Fibroblast of lung (primary cell): ENCODE data around the gene ACD. TPM values are rescaled to one million over a fixed set of nuclear protein-coding genes. Genes with fewer than 3 reads are reported as not detected.

Source experiments
- DNase-seq, 2 donors: peaks; one replicate each; pipeline versions ENCODE4 v3.0.0 to v3.0.0-alpha.2; 2010; ENCODE audit warnings: low read depth in 2 of 2
- H2AFZ ChIP-seq: 2 replicates; pipeline ENCODE4 v1.5.1; 2012; ENCODE audit warnings: low read length, control low read depth, inconsistent platforms
- H3K27ac ChIP-seq: 2 replicates; pipeline ENCODE4 v1.5.1; 2011; ENCODE audit warnings: low read length, control low read depth; ENCODE audit not compliant: insufficient read depth
- H3K27me3 ChIP-seq: 2 replicates; pipeline ENCODE4 v1.5.1; 2011; ENCODE audit warnings: mild to moderate bottlenecking, low read length; ENCODE audit not compliant: control insufficient read depth, insufficient read depth
- H3K36me3 ChIP-seq: 2 replicates; pipeline ENCODE4 v1.5.1; 2011; ENCODE audit warnings: low read length; ENCODE audit not compliant: control insufficient read depth, insufficient read depth
- H3K4me1 ChIP-seq: 2 replicates; pipeline ENCODE4 v1.5.1; 2011; ENCODE audit warnings: low read length; ENCODE audit not compliant: control insufficient read depth, insufficient read depth; ENCODE audit errors: extremely low read depth
- H3K4me2 ChIP-seq: 2 replicates; pipeline ENCODE4 v1.5.1; 2011; ENCODE audit warnings: low read length, control low read depth; ENCODE audit not compliant: insufficient read depth; ENCODE audit errors: extremely low read depth
- H3K4me3 ChIP-seq, 4 experiments: fragments of 200-600 bp in 1 of 4; sonication (generic) in 1 of 4; replicated peaks in 1 of 4; 2 replicates each; pipeline ENCODE4 v1.5.1; 2011 to 2016; ENCODE audit warnings: low read length in 4 of 4, low read depth in 3 of 4, mild to moderate bottlenecking in 3 of 4, control low read depth in 2 of 4, inconsistent platforms in 1 of 4, mixed read lengths in 1 of 4; ENCODE audit not compliant: insufficient read depth in 1 of 4; ENCODE audit errors: control extremely low read depth in 1 of 4
- H3K79me2 ChIP-seq: 2 replicates; pipeline ENCODE4 v1.5.1; 2012; ENCODE audit warnings: mild to moderate bottlenecking, low read length, inconsistent platforms; ENCODE audit not compliant: control insufficient read depth, insufficient read depth
- H3K9ac ChIP-seq: 2 replicates; pipeline ENCODE4 v1.5.1; 2011; ENCODE audit warnings: mild to moderate bottlenecking, low read length, control low read depth; ENCODE audit not compliant: insufficient read depth
- H3K9me3 ChIP-seq: 2 replicates; pipeline ENCODE4 v1.5.1; 2012; ENCODE audit warnings: low read depth, low read length; ENCODE audit not compliant: control insufficient read depth, insufficient read depth
- H4K20me1 ChIP-seq: 2 replicates; pipeline ENCODE4 v1.5.1; 2011; ENCODE audit warnings: low read length; ENCODE audit not compliant: control insufficient read depth, insufficient read depth; ENCODE audit errors: extremely low read depth
- CTCF ChIP-seq, 2 donors: IDR thresholded peaks in 1 of 2; conservative IDR thresholded peaks in 1 of 2; 1 replicate in 1 of 2; 2 replicates in 1 of 2; pipeline ENCODE4 v1.5.1; 2011 to 2012; ENCODE audit warnings: low read length in 2 of 2, control low read depth in 1 of 2, inconsistent platforms in 1 of 2, low read depth in 1 of 2, mild to moderate bottlenecking in 1 of 2
- EZH2 ChIP-seq: IDR thresholded peaks from 2 replicates; pipeline ENCODE4 v1.5.1; 2012; ENCODE audit warnings: low read length, control low read depth, mild to moderate bottlenecking; ENCODE audit errors: missing control alignments
- polyA plus RNA-seq, 2 donors: library from polyadenylated mRNA; depleted of rRNA in 1 of 2; stranded (reverse) in 1 of 2; unstranded in 1 of 2; fragments of >200 nt; gene quantifications; 2 replicates each; pipeline ENCODE4 v1.2.1, GENCODE V29; 2011 to 2012; ENCODE audit warnings: missing spikeins in 1 of 2
- total RNA-seq: library from RNA; depleted of rRNA; stranded (reverse); fragments of >200 nt; gene quantifications from 2 replicates; pipeline ENCODE4 v1.2.1, GENCODE V29; 2014

Gene ACD
- total and polyA plus RNA-seq, 2 donors (not counting 1 experiment from before 2014, with no cell fraction given) = 7.9 to 9.2 TPM

GRCh38 chr16:67666559-67667452 is 6.7 kb upstream of the ACD start, which contains the start of the genes C16orf86 and ENKD1:
Gene C16orf86 (plus strand): TSS chr16:67666814. CDS start chr16:67666971, 157 bp downstream.
Gene ENKD1 (minus strand): TSS chr16:67666750. CDS start chr16:67666442, 308 bp downstream.
- no peaks in the 10 kb centered on the region for H3K27me3 ChIP-seq
- peak within 1 kb of the TSS; percentile 46 to 72 (median 54) for H3K4me3 ChIP-seq
- peak; percentile 52 to 76 for DNase-seq
- peak within 1 kb of the TSS; percentile 90 for H2AFZ ChIP-seq
- H3K36me3 ChIP-seq = peaks cover 2% of the 10 kb centered on the region
- peak within 1 kb of the TSS; percentile 62 for H3K9ac ChIP-seq
- H4K20me1 ChIP-seq = no peaks in the 10 kb centered on the region
- H3K4me2 ChIP-seq = peak within 1 kb of the TSS; percentile 85
- H3K9me3 ChIP-seq = no peaks in the 10 kb centered on the region
- peaks cover 14% of the 10 kb centered on the region for H3K4me1 ChIP-seq
- no peak for TF ChIP-seq CTCF (conservative IDR thresholded peaks at IDR 0.05 in 1 of 2, IDR thresholded peaks at IDR 0.05 in 1 of 2; ENCODE audit: low read depth in 1 of 2, low read length in 2 of 2)
- no peak for TF ChIP-seq EZH2
- peak within 1 kb of the TSS; percentile 78 for H3K27ac ChIP-seq
- no peaks in the 10 kb centered on the region for H3K79me2 ChIP-seq

- H3K27ac ChIP-seq = peak overlapping the region; percentile 78
- DNase-seq = peak in 1 of 2 donors; percentile 34
Measured at GRCh38 chr16:67666032-67666551, 6.0 kb upstream of the ACD start.

More at GRCh38 chr16:67666032-67666551, 6.0 kb upstream of the ACD start:
- Histone ChIP-seq H4K20me1 (no peaks in the 10 kb centered on the region), H3K79me2 (no peaks in the 10 kb centered on the region), H3K27me3 (no peaks in the 10 kb centered on the region), H3K9me3 (no peaks in the 10 kb centered on the region), H3K4me2 (peak overlapping the region; percentile 85), H3K9ac (peak overlapping the region; percentile 62), H3K4me3 (peak overlapping the region; percentile 36 to 72 (median 54)), H2AFZ (peak overlapping the region; percentile 53), H3K4me1 (peaks cover 16% of the 10 kb centered on the region), H3K36me3 (peaks cover 2% of the 10 kb centered on the region)
- TF ChIP-seq EZH2 = no peak
- no peak for TF ChIP-seq CTCF (conservative IDR thresholded peaks at IDR 0.05 in 1 of 2, IDR thresholded peaks at IDR 0.05 in 1 of 2; ENCODE audit: low read depth in 1 of 2, low read length in 2 of 2)
